Smooth muscle cell of the coronary artery (primary cell): ENCODE measurements around the gene MTFR1L. TPM values are rescaled to one million over a fixed set of nuclear protein-coding genes. Genes with fewer than 3 reads are reported as not detected.

Experiments
- total RNA-seq: library from RNA; depleted of rRNA; stranded (reverse); fragments of >200 nt; gene quantifications from 2 replicates; pipeline ENCODE4 v1.2.3, GENCODE V29; 2014; ENCODE audit warnings: low replicate concordance

Gene MTFR1L
- 24.7 and 26.5 TPM in 2 replicates for total RNA-seq

DNA sequence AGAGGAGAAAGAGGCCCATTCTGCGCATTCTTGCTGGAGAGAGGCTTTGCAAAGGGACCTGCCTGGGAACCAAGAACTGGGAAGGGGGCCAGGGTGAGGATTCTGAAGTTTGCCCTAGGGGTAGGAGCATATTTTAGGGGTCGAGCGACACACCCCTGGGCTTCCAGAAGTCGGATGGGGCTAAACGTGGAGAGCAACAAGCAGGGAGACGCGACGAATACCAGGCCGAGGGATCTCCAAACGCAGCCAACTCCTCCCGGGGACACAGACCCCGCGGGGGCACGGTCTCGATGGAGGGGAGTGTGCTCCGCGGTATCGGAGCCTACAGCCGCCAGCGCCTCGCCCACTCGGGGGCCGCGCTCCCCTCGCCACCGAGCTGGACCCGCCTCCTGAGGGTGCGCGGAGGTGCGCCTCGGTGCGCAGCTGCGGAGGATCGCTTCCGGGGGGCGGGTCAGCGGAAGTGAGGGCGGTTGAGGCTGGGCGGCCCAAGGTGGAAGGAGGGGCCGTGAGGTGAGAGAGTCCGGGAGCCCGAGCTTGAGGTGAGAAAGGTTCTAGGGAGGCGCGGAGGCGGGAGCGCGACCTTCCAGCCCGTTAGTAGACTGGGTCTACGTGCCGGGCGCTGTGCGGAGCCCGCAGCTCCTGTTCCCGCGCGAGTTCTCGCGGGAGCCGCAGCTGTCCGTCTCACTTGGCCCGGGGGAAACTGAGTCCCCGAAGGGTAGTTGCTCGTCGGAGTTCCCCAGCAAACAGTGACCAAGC lies at the start of gene MTFR1L:
Gene MTFR1L, plus strand, starts transcription at position 464 of the 756 bp plus-strand sequence. CDS start 3,151 bp downstream, outside the sequence.

DNA sequence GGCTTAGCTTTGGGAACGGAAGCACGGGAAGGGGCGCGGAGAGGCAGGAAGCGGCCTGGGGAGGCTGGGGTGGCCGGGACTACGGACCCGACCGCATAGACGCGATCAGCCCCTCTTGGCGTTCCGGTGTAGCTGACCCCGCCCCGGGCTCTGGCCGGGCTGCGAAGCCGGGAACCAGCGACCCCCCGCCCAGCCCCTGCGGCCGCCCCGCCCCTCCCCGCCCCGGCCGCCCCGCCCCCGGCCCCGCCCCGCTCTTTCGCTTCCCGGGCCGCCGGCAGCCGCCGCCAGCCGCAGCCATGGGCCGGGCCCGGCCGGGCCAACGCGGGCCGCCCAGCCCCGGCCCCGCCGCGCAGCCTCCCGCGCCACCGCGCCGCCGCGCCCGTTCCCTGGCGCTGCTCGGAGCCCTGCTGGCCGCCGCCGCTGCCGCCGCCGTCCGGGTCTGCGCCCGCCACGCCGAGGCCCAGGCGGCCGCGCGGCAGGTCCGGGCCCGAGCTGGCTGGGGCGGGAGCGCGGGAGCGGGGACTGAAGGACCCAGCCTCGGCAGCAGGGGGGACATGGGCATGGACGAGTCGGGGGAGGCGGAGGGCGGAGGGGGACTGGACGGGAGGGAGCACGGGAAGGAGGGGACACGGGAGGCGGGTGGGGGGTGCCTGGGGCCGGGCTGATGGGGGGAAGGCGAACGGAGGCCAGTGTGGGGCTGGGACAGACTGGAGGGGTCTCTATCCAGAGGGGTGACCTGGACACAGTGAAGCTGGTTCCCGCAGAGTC lies 19.6 kb upstream of the MTFR1L start, which contains the start of gene SELENON:
Gene SELENON, plus strand, starts transcription at position 259 of the 768 bp plus-strand sequence. Its CDS starts 38 bp downstream, at position 297.

DNA sequence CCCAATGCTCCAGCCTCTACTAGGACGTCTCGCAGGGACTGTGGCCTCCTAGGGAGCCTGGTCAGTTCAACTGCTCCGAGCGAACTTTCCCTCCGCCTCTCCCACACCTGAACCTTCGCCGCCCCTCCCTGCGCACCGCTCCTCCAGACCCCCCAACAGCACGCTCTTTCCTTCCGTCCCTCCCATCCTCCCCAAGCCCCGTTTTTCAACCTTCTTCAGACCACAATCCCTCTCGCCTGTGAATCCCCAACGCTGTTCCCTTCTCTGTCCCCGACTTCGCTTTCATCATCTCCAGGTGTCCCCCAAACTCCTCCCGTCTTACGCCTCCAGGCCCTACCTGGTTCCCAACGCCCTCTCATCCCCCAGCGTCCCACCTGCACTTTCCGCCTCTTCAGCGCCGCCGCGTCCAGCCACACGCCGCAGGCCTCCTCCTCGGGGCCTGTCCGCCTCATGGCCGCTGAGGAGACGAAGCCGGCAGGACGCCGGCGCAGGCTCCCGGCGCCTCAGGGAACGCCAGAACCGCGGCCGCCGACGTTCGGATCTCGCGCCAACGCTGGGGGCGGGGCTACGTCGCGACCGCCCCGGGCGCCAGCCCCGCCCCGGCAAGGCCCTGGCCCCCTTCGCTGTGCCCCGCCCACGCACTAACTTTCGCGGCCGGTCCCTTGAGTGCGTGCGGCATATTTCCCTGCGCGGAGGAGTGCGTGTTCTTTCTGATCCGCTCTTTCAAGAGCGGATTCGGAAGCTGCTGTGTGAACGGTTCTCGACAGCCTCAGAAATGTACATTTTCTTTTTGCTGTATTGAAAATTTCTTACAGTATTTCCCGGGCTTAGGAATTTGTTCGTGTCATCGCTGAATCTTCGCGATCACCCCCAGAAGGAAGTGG lies 39.4 kb downstream of the MTFR1L start, which contains the start of gene AUNIP:
Gene AUNIP, minus strand, starts transcription at position 552 of the 884 bp plus-strand sequence. Its CDS starts 100 bp downstream, at position 452.

DNA sequence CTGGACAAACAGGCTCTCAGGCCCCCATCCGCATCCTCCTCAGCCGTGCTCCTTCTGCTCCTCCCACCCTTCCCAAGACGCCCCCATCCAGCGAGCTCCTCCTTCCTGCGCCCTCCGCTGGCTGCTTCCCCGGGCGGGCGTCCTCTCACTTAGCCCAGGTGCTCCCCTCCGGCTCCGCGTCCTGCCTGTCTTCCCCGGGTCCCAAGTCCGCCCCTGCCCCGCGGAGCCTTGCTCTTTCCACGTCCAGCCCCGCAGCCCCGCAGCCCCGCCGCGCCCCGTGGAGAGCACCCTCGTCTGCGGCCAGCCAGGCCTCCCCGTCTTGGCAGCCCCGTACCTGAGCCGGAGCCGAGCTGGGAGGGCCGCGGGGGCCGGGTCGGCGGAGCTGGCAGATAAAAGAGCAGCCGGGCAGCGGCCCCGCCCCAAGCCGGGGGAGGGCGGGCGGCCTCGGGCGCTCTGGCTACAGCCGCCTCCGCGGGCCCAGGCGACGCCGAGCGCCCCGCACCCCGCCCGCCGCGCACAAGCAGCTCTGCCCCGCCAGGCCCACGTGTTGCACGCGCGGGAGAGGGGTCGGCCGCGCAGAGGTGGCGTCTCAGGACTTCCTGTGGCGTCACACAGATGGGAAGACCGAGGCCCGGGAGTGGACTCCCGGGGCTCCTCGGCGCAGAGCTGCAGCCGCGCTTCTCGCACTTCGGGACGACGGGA lies 55.6 kb downstream of the MTFR1L start, which contains the start of gene PAQR7:
Gene PAQR7, minus strand, starts transcription at position 555 of the 702 bp plus-strand sequence. CDS start 11,869 bp downstream, outside the sequence.

Other genes starting within 250 kb of the MTFR1L start
- 0.08 and 10.6 TPM in 2 replicates for gene MAN1C1, start 203.2 kb upstream of the MTFR1L start, total RNA-seq
- 7.1 and 11.8 TPM in 2 replicates for gene SELENON, start 19.8 kb upstream of the MTFR1L start, total RNA-seq
- gene AUNIP, start 39.5 kb downstream of the MTFR1L start, total RNA-seq = 0.98 TPM in 1 of 2 replicates, not detected in the other
- gene PAQR7, start 55.8 kb downstream of the MTFR1L start, total RNA-seq = 7.5 and 10.6 TPM in 2 replicates
- gene STMN1, start 86.5 kb downstream of the MTFR1L start, total RNA-seq = 2.2 and 55.4 TPM in 2 replicates
- gene PAFAH2, start 178.1 kb downstream of the MTFR1L start, total RNA-seq = 5.0 and 7.0 TPM in 2 replicates
- 0.15 and 0.23 TPM in 2 replicates for gene EXTL1, start 201.8 kb downstream of the MTFR1L start, total RNA-seq
- not detected in 2 replicates for gene SLC30A2, start 226.2 kb downstream of the MTFR1L start, total RNA-seq
- gene TRIM63, start 247.7 kb downstream of the MTFR1L start, total RNA-seq = 0.82 TPM in 1 of 2 replicates, not detected in the other